ENCODE data around the gene ZNF79. TPM values are rescaled to one million over a fixed set of nuclear protein-coding genes. Genes with fewer than 3 reads are reported as not detected.

ZNF79 gene
- total RNA-seq, 2 donors from 2014 or later = 7.3 to 12.2 TPM

DNA sequence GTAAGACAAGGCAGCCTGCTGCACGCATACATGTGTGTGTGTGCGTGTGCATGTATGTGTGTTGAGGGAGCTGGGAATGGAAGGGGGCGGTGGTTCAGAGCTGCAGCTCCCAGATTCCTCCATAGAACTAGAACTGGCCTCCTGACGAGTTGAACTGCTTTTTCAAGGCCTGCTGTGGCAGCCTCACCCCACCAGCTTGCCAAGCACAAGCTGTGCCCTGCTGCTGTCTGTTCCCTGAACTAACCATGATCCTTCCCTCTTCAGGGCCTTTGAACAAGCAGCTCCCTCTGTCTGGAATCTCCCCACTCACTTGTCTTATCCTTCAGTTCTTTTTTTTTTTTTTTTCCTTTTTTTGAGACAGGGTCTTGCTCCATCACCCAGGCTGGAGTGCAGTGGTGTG is 49.8 kb downstream of the ZNF79 start:
- H3K4me1 ChIP-seq (ENCODE audit: control insufficient read depth in 1 of 2, low read depth in 2 of 2) = no peaks in the 10 kb centered on the region
- DNase-seq (ENCODE audit: low spot score) = no peak
- no peak for ATAC-seq (ENCODE audit: insufficient number of reproducible peaks, low FRiP score, low read depth)
- H3K27me3 ChIP-seq (replicated peaks; ENCODE audit: insufficient read depth) = no peaks in the 10 kb centered on the region
- peaks cover 22% of the 10 kb centered on the region for H3K36me3 ChIP-seq
- TF ChIP-seq, protein P1, sequence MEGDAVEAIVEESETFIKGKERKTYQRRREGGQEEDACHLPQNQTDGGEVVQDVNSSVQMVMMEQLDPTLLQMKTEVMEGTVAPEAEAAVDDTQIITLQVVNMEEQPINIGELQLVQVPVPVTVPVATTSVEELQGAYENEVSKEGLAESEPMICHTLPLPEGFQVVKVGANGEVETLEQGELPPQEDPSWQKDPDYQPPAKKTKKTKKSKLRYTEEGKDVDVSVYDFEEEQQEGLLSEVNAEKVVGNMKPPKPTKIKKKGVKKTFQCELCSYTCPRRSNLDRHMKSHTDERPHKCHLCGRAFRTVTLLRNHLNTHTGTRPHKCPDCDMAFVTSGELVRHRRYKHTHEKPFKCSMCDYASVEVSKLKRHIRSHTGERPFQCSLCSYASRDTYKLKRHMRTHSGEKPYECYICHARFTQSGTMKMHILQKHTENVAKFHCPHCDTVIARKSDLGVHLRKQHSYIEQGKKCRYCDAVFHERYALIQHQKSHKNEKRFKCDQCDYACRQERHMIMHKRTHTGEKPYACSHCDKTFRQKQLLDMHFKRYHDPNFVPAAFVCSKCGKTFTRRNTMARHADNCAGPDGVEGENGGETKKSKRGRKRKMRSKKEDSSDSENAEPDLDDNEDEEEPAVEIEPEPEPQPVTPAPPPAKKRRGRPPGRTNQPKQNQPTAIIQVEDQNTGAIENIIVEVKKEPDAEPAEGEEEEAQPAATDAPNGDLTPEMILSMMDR (IDR thresholded peaks at IDR 0.05) = no peak
- H3K4me3 ChIP-seq = no peak overlapping the region
- no peak overlapping the region for H3K27ac ChIP-seq
- no peaks in the 10 kb centered on the region for H3K9me3 ChIP-seq

GRCh38 chr9:127474592-127474991 is 50.4 kb downstream of the ZNF79 start:
- Histone ChIP-seq H3K4me1 (ENCODE audit: control insufficient read depth in 1 of 2, low read depth in 2 of 2) (no peaks in the 10 kb centered on the region), H3K27me3 (replicated peaks; ENCODE audit: insufficient read depth) (no peaks in the 10 kb centered on the region), H3K4me3 (no peak overlapping the region), H3K36me3 (peaks cover 26% of the 10 kb centered on the region), H3K9me3 (no peaks in the 10 kb centered on the region), H3K27ac (no peak overlapping the region)
- ATAC-seq (ENCODE audit: insufficient number of reproducible peaks, low FRiP score, low read depth) = no peak
- DNase-seq (ENCODE audit: low spot score) = no peak
- TF ChIP-seq, protein P1 (IDR thresholded peaks at IDR 0.05) = no peak

DNA sequence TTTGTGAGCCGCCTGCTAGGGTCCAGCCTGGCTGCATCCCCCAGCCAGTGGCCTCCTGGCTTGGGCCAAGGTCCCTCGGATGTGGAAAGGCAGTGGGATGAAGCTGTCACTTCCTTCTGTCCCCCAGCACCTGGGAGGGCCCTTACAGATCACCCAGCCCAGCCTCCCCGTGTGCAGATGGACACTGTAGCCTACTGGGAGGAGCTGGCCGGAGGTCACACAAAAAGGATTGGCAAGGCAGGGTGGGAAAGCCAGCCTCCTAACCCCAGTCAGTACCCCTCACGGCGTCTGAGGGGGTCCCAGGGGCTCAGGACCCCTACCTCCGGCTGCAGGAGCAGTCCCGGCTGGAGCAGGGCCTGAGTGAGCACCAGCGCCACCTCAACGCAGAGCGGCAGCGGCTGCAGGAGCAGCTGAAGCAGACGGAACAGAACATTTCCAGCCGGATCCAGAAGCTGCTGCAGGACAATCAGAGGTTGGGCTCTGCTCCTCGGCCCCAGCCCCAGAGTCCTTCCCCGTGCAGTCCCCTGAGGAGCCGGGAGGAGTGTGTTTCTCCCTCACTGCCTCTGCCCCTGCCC is 55.4 kb downstream of the ZNF79 start:
- no peak overlapping the region for H3K27ac ChIP-seq
- no peaks in the 10 kb centered on the region for H3K27me3 ChIP-seq (replicated peaks; ENCODE audit: insufficient read depth)
- no peak for ATAC-seq (ENCODE audit: insufficient number of reproducible peaks, low FRiP score, low read depth)
- TF ChIP-seq, protein P1 (IDR thresholded peaks at IDR 0.05) = no peak
- no peaks in the 10 kb centered on the region for H3K4me1 ChIP-seq (ENCODE audit: control insufficient read depth in 1 of 2, low read depth in 2 of 2)
- no peaks in the 10 kb centered on the region for H3K9me3 ChIP-seq
- peaks cover 42% of the 10 kb centered on the region for H3K36me3 ChIP-seq
- DNase-seq (ENCODE audit: low spot score) = no peak
- H3K4me3 ChIP-seq = no peak overlapping the region

DNA sequence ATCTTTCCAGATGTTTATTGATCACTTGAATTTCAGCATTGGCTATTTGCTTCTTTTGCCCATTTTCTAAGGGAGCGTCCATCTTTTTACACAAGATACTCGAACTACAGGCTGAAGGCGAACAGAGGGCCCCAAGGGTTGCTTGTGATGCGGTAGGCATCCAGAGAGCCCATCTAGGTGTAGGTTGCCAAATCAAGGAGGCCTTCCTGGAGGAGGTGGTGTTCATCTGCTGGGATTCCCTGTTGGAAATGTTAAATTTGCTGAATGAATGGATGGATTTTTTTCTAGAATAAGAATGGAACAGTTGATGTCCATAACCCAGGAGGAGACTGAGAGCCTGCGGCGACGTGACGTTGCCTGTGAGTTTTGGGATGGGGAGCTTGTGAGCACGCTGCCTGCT is 58.5 kb downstream of the ZNF79 start:
- no peak overlapping the region for H3K4me3 ChIP-seq
- H3K9me3 ChIP-seq = no peaks in the 10 kb centered on the region
- H3K27me3 ChIP-seq (replicated peaks; ENCODE audit: insufficient read depth) = no peaks in the 10 kb centered on the region

DNA sequence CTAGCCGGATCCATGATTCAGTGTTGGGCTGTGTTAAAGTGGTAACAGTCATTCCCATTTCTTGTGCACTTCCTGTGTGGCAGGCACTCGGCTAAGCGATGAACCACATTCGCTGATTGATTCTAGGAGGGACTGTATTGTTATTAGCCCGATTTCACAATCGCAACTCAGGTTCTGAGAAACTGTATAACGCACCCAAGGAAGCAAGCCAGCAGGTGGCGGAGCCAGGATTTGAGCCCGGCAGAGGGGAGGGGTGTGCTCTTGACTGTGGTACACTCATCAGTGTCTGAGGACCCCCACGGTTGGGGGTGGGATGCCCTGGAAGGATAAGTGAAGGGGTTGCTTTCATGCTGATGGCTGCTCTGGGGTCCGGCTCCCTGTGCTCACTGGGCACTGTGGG is 61.8 kb downstream of the ZNF79 start:
- H3K4me1 ChIP-seq (ENCODE audit: control insufficient read depth in 1 of 2, low read depth in 2 of 2) = no peaks in the 10 kb centered on the region
- TF ChIP-seq, protein P1 (IDR thresholded peaks at IDR 0.05) = no peak
- ATAC-seq (ENCODE audit: insufficient number of reproducible peaks, low FRiP score, low read depth) (no peak), DNase-seq (ENCODE audit: low spot score) (no peak)
- H3K36me3 ChIP-seq = peaks cover 57% of the 10 kb centered on the region
- H3K4me3 ChIP-seq = no peak overlapping the region
- H3K27ac ChIP-seq = no peak overlapping the region
- no peaks in the 10 kb centered on the region for H3K27me3 ChIP-seq (replicated peaks; ENCODE audit: insufficient read depth)
- no peaks in the 10 kb centered on the region for H3K9me3 ChIP-seq

More for the DNA sequence above, 58.5 kb downstream of the ZNF79 start:
- no peak for ATAC-seq (ENCODE audit: insufficient number of reproducible peaks, low FRiP score, low read depth)
- TF ChIP-seq, protein P1 (IDR thresholded peaks at IDR 0.05) = no peak
- H3K4me1 ChIP-seq (ENCODE audit: control insufficient read depth in 1 of 2, low read depth in 2 of 2) = no peaks in the 10 kb centered on the region
- DNase-seq (ENCODE audit: low spot score) = no peak
- H3K27ac ChIP-seq = no peak overlapping the region
- peaks cover 61% of the 10 kb centered on the region for H3K36me3 ChIP-seq
